ENCODE results near the gene KLHL3.

The KLHL3 gene

DNA sequence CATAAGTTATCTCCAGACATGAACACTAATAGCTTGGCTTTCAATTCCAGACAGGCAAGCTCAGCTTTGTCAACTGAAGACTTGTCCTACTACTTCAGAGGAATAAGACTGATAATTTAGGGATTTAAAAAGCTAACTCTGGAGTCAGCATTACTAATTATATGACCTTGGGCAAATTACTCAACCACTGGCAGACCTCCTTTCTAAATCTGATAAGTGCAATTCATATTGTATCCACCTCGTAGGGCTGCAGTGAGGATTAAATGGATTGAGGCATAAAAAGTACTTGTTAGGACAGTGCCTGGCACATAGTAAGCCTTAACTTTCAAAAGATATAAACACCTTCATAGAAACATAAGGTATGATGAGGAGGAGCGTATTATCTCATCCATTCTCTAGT, 104.4 kb downstream of the KLHL3 start:
- DNase-seq (ENCODE audit: low read depth) = no peak

DNA sequence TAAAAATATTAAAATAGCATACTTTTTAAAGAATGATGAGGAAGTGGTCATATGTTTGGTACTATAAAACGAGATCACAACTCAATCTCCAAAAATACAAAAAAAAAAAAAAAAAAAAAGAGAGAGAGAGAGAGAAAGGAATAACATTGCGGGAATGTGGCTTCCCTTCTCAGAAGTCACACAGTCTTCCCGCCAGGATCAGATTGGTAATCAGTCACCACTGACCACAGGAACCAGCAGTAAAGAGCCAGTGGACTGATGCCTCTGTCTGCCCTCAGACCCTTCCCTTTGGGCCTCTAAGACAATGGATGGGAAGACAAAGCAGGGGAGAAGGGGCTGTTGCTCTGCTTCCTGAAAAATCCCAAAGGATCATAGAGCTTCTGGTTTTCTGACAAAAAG, 104.9 kb downstream of the KLHL3 start:
- no peak for DNase-seq (ENCODE audit: low read depth)

GRCh38 chr5:137630216-137630971, 105.5 kb downstream of the KLHL3 start:
- no peak for DNase-seq (ENCODE audit: low read depth)

- DNase-seq (ENCODE audit: low read depth) = no peak
Observed at GRCh38 chr5:137629646-137630045, 106.2 kb downstream of the KLHL3 start.

DNA sequence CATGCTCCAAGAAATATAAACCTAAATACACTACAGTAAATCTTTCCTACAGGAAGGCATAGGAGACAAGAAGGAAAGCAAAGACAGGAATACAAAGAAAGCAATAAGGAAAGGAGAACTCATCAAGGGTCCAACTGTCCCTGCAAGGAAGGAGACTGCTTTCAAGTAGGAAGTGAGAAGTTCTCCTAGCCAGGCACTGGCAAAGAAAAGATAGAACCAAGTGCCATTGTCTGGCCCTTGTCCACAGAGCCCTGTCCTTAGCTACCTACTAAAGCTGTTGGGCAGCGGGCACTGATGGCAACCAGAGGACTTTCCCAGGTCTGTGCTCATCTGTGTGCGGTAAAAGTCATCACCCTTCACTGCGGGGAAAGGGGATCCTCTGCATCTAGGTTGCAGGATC, 108.2 kb downstream of the KLHL3 start:
- DNase-seq (ENCODE audit: low read depth) = no peak

GRCh38 chr5:137627293-137627692, 108.6 kb downstream of the KLHL3 start:
- no peak for DNase-seq (ENCODE audit: low read depth)

DNA sequence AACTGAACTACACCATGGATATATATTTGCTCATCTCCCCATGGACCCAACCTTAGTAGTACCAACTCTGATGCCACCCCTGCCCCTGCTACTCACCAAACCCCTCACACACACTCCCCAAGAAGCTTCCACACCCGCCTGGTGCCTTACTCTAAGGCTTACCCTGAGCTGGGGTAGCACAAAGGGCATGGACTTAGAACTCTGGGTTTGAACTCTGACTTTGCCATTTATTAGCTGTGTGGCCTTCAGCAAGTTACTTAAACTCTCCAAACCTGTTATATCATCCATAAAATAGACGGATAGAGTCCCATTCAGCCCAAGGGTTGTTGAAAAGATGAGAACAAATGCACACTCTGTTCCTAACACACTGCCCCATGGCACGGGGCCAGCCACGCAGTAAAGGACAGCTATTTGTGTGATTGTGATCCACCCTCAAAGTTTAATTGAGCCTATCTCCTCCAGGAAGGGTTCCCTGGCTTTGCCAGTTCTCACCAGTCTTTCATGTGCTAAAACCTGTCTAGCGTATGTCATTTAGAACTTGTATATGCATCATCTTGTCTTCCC, 111.0 kb downstream of the KLHL3 start:
- DNase-seq (ENCODE audit: low read depth) = no peak

DNA sequence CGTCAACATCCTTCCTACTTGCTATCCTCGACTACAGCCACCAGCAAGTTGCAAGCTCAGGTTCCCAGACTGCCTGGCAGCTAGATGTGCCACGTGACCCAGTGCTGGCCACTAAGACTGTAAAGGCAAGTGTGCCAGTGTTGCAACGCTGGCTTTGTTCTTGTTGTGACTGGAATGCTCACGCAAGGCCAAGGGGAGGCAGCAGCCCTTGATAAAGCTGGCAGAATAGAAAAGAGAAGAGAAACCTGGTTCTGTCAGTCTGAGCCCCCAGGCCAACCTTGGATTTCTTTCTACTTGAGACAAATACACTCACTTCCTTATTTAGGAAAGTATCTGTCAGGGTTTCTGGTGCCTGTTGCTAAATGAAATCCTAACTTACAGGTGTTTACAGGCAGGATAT, 113.0 kb downstream of the KLHL3 start:
- DNase-seq (ENCODE audit: low read depth) = no peak

- DNase-seq (ENCODE audit: low read depth) = no peak
Observed at GRCh38 chr5:137621861-137622823, 113.7 kb downstream of the KLHL3 start.

DNA sequence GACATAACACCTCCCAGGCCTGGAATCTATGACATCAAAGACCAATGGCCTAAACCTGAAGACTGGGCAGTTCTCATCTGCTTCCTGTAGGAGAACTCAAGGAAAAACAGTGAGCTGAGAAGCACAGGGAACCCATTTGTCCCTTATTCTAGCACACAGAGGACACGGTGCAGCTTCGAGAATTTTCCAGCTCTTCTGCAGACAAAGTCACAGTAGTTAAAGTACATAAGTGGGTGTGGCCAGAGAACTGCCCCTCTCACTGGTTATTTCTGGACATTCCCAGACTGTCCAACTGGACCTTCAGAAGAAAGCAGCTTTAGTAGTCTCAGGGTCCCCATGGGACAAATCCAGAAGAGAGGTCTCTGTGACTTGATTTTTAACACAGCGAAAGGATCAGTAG, 114.6 kb downstream of the KLHL3 start:
- no peak for DNase-seq (ENCODE audit: low read depth)

GRCh38 chr5:137619191-137619870, 116.6 kb downstream of the KLHL3 start:
- no peak for DNase-seq (ENCODE audit: low read depth)

- no peak for DNase-seq (ENCODE audit: low read depth)
Observed at GRCh38 chr5:137618476-137618875, 117.4 kb downstream of the KLHL3 start.

GRCh38 chr5:137617528-137618205, 118.2 kb downstream of the KLHL3 start:
- DNase-seq (ENCODE audit: low read depth) = no peak

- DNase-seq (ENCODE audit: low read depth) = no peak
Observed at GRCh38 chr5:137616046-137616445, 119.8 kb downstream of the KLHL3 start.

DNA sequence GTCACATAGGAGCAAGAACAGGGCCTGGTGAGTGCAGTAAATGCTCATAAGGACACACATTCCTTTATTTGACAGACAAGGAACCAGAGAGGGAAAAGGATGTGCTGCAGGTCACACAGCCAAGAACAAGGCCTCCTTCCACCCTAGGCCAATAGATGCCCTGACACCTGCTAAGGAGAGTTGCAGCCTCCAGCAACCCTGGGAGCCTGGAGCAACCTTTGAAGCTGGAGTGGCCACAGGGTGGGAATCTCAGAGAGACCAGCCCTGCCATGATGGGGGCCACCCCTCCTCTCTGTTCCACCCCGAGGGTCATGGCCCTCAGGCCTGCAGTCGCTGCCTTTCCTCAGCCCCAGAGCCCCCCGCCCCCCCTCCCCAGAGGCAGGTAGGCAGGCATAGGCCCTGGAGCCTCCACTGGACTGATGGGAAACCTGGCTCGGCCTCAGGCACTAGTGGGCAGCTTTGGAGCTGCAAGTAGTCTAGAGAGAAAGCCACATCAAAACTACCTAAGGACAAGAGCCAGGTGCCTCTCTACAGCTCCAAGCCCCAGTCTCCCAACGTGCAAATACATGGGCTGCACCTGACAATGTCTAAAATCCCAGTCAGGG, 120.6 kb downstream of the KLHL3 start:
- DNase-seq (ENCODE audit: low read depth) = no peak

DNA sequence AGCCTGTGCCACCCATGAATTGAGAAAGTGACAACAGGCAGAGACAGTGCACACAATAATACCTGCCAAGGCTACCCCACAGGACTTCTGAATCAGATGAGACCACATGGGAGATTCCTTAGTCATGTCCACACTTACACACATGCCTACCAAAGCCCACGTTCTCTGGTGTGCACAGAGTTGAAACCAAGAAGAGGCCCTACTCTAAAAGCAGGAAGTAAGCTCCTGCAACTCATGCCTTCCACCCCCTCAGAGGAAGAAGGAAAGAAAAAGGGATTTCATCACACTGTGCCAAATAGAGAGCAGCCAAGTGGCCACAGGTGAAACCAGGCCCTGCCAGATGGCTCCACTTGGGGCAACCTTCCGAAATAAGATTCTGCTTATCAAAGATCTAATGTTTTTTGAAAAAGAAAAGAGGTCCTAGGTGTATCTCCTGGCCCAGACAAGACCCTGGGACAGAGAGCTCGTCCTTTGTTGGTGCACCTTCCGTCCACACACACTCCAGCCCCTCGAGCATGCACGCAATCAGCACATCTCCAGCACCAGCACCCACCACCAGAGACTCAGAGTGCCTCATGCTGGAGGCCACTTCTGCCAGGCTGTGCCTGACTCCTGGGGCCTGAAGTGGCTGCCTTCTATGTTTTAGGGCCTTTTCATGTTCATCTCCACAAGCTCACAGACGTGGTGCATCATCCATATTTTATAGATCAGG, 122.2 kb downstream of the KLHL3 start:
- DNase-seq (ENCODE audit: low read depth) = no peak

- DNase-seq (ENCODE audit: low read depth) = no peak
Observed at GRCh38 chr5:137612576-137612975, 123.3 kb downstream of the KLHL3 start.

- DNase-seq (ENCODE audit: low read depth) = no peak
Observed at GRCh38 chr5:137611794-137612435, 124.0 kb downstream of the KLHL3 start.

DNA sequence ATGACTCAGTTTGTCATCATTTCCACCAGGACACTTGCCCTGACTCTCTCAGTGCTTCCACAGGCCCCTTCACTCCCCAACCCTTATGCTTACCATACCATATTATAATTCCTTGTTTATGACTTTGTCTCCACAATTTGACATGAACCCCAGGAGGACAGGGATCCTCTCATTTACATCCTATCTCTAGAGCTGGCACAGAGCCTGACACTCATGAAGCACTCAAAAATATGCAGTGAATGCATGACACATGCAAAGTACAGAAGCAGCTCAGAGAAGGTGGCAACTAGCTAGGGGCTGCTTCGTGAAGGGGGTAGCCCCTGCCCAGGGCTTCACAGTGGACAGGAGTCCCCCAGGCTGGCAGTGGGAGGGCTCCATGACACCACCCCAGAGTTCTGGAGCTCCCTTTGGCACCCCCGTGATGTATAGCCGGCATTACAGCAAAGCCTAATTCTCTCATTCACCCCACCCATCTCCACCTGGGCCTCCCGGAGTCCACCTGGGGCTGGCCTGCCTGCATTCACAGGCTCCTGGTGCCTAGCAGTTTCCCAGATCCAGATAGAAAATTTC, 124.8 kb downstream of the KLHL3 start:
- no peak for DNase-seq (ENCODE audit: low read depth)

GRCh38 chr5:137610598-137610997, 125.3 kb downstream of the KLHL3 start:
- no peak for DNase-seq (ENCODE audit: low read depth)

All from stimulated activated CD8-positive, alpha-beta memory T cell treated with anti-CD3 and anti-CD28 coated beads, Interleukin-7, amount 100 ng/mL, for 24 hours (primary cell).